PC-9 (cell line): Measurements from ENCODE around the gene KLF13. TPM values are rescaled to one million over a fixed set of nuclear protein-coding genes. Genes with fewer than 3 reads are reported as not detected.

Experiments used
- BruUV-seq: library from RNA; stranded (reverse); fragments of 400-500 nt; replicated peaks from 2 replicates; lab custom pipeline; 2021; lab: Mats Ljungman, UMichigan
- CTCF ChIA-PET: fragments of 300-600 bp; sonication (Branson Sonifier 250); formaldehyde crosslinking; loops from one replicate; lab custom pipeline; 2022; ENCODE audit warnings: antibody characterized with exemption; lab: Charles Lee
- POLR2A ChIA-PET: fragments of 300-600 bp; sonication (Branson Sonifier 250); formaldehyde crosslinking; loops from one replicate; lab custom pipeline; 2022; ENCODE audit warnings: antibody characterized with exemption; ENCODE audit not compliant: unreplicated experiment; lab: Charles Lee
- DNase-seq, 2 experiments: peaks; one replicate each; pipeline versions ENCODE4 v3.0.0 to v3.0.0-alpha.2; 2015 to 2022; ENCODE audit warnings: mixed read lengths in 1 of 2
- H2AFZ ChIP-seq: fragments of 200-600 bp; sonication (generic); 2 replicates; pipeline ENCODE4 v1.8.1; 2017; ENCODE audit warnings: antibody characterized with exemption
- H3F3A ChIP-seq: fragments of 200-600 bp; sonication (generic); 2 replicates; pipeline ENCODE4 v1.8.1; 2017; ENCODE audit warnings: antibody characterized with exemption, mild to moderate bottlenecking, low read depth; ENCODE audit not compliant: insufficient read depth
- H3K27ac ChIP-seq: fragments of 200-600 bp; sonication (generic); 2 replicates; pipeline ENCODE4 v1.6.1; 2016; ENCODE audit warnings: mixed run types
- H3K27me3 ChIP-seq: fragments of 200-600 bp; sonication (generic); 2 replicates; pipeline ENCODE4 v1.6.1; 2016; ENCODE audit warnings: low read depth, mixed run types; ENCODE audit not compliant: insufficient read depth
- H3K36me3 ChIP-seq: fragments of 200-600 bp; sonication (generic); 2 replicates; pipeline ENCODE4 v1.6.1; 2016; ENCODE audit warnings: low read depth, mixed run types
- H3K4me1 ChIP-seq: fragments of 200-600 bp; sonication (generic); replicated peaks from 2 replicates; pipeline ENCODE4 v1.6.1; 2016; ENCODE audit warnings: mixed run types; ENCODE audit not compliant: insufficient read depth
- H3K4me2 ChIP-seq: fragments of 200-600 bp; sonication (generic); 2 replicates; pipeline ENCODE4 v1.6.1; 2017; ENCODE audit warnings: mixed run types
- H3K4me3 ChIP-seq: fragments of 200-600 bp; sonication (generic); 2 replicates; pipeline ENCODE4 v1.6.1; 2016; ENCODE audit warnings: mixed run types
- H3K79me2 ChIP-seq: fragments of 200-600 bp; sonication (generic); 2 replicates; pipeline ENCODE4 v1.6.1; 2017; ENCODE audit warnings: low read depth, mixed run types
- H3K9me2 ChIP-seq: fragments of 200-600 bp; sonication (generic); 2 replicates; pipeline ENCODE4 v1.8.1; 2017; ENCODE audit warnings: mild to moderate bottlenecking; ENCODE audit not compliant: insufficient read depth
- H3K9me3 ChIP-seq: fragments of 200-600 bp; sonication (generic); 2 replicates; pipeline ENCODE4 v1.8.1; 2016; ENCODE audit warnings: low read depth; ENCODE audit not compliant: insufficient read depth
- H4K20me1 ChIP-seq: fragments of 200-600 bp; sonication (generic); 2 replicates; pipeline ENCODE4 v1.8.1; 2017; ENCODE audit not compliant: insufficient read depth
- CTCF ChIP-seq: fragments of 200-600 bp; sonication (generic); conservative IDR thresholded peaks from 2 replicates; pipeline ENCODE4 v1.6.1; 2017; ENCODE audit warnings: mixed run types, antibody characterized with exemption, mild to moderate bottlenecking, moderate library complexity
- EZH2 ChIP-seq: fragments of 200-600 bp; sonication (generic); IDR thresholded peaks from 2 replicates; pipeline ENCODE4 v1.8.0; 2017; ENCODE audit warnings: antibody characterized with exemption, low read depth
- intact Hi-C: fragments of 100-400 bp; cut with micrococcal nuclease; formaldehyde crosslinking; loops from one replicate; pipeline ENCODE4 v1.10.0; 2022; ENCODE audit not compliant: unreplicated experiment
- total RNA-seq: library from RNA; stranded (reverse); gene quantifications from 2 replicates; pipeline ENCODE4 v1.2.3, GENCODE V29; 2021

The KLF13 gene
- total RNA-seq, 1 experiment from 2014 or later: 3.4 TPM

- Histone ChIP-seq H3F3A (no peaks in the 10 kb centered on the region), H3K79me2 (no peaks in the 10 kb centered on the region), H3K4me3 (no peak overlapping the region), H3K27ac (no peak overlapping the region), H4K20me1 (no peaks in the 10 kb centered on the region), H3K27me3 (peaks cover 45% of the 10 kb centered on the region), H3K9me3 (no peaks in the 10 kb centered on the region), H3K36me3 (no peaks in the 10 kb centered on the region), H3K9me2 (no peaks in the 10 kb centered on the region), H3K4me1 (no peaks in the 10 kb centered on the region), H3K4me2 (no peak overlapping the region), H2AFZ (no peak overlapping the region)
- no peak for DNase-seq
- no TSS peak for BruUV-seq
- no peak for TF ChIP-seq EZH2
- TF ChIP-seq CTCF: no peak
- intact Hi-C loops: no loop called here
- CTCF ChIA-PET: no interaction called here
- POLR2A ChIA-PET: no interaction called here
Measured at GRCh38 chr15:31341071-31341470, 14.4 kb downstream of the KLF13 start.

- H2AFZ ChIP-seq: no peak overlapping the region
- no peaks in the 10 kb centered on the region for H4K20me1 ChIP-seq
- no peak overlapping the region for H3K4me2 ChIP-seq
- H3K9me3 ChIP-seq: no peaks in the 10 kb centered on the region
- H3K9me2 ChIP-seq: no peaks in the 10 kb centered on the region
- no peak for DNase-seq
- TF ChIP-seq EZH2: no peak
- no peak for TF ChIP-seq CTCF
- ChIA-PET CTCF (no interaction called here), POLR2A (no interaction called here)
- no peak overlapping the region for H3K4me3 ChIP-seq
- no peaks in the 10 kb centered on the region for H3K36me3 ChIP-seq
- intact Hi-C loops: no loop called here
- no peaks in the 10 kb centered on the region for H3K4me1 ChIP-seq
- no TSS peak for BruUV-seq
- H3F3A ChIP-seq: no peaks in the 10 kb centered on the region
- no peaks in the 10 kb centered on the region for H3K79me2 ChIP-seq
- peaks cover 50% of the 10 kb centered on the region for H3K27me3 ChIP-seq
- H3K27ac ChIP-seq: no peak overlapping the region
Measured at GRCh38 chr15:31341496-31342195, 15.0 kb downstream of the KLF13 start.

- ChIA-PET CTCF (no interaction called here), POLR2A (no interaction called here)
- Histone ChIP-seq H4K20me1 (no peaks in the 10 kb centered on the region), H3K36me3 (no peaks in the 10 kb centered on the region), H2AFZ (no peak overlapping the region), H3K4me3 (no peak overlapping the region), H3K27me3 (peaks cover 52% of the 10 kb centered on the region), H3K79me2 (no peaks in the 10 kb centered on the region), H3K4me2 (no peak overlapping the region), H3K9me3 (no peaks in the 10 kb centered on the region), H3K4me1 (no peaks in the 10 kb centered on the region), H3K9me2 (no peaks in the 10 kb centered on the region), H3F3A (no peaks in the 10 kb centered on the region), H3K27ac (no peak overlapping the region)
- BruUV-seq: no TSS peak
- TF ChIP-seq CTCF (no peak), EZH2 (no peak)
- no peak for DNase-seq
- intact Hi-C loops: no loop called here
Measured at GRCh38 chr15:31342381-31342780, 15.7 kb downstream of the KLF13 start.
